Measurements from ENCODE around the gene SLC9A5. TPM values are rescaled to one million over a fixed set of nuclear protein-coding genes. Genes with fewer than 3 reads are reported as not detected.

Gene SLC9A5
- total RNA-seq, 4 donors from 2014 or later = 0.19 TPM; not detected in 3

DNA sequence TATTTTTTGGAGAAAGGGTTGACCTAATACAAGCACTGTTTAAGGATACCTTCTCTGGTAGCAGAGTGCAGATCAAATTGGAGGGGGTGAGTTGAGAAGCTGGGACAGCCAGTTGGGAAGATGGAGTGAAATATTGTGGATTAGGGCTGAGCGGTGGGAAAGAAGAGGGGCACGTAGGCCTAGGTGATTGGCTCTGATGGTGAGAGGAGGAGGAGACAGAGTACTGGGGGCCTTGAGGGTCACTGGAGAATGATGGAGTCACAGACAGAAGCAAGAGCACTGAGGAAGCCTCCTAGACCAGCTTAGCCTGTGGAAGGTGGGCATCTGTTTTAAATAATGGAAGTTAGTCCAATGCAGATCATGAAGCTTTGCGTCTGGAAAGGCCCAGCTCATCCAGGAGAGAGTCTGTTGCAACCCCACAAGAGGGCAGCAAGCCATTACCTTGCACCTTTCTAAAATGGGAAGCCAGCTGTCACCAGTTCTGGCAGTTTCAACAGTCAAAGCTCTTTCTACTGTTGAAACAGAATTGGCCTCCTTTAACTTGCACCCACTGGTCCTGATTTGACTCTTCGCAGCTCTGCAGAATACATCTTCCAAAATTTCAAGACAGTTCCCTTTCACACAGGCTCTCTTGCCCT lies 11.8 kb downstream of the SLC9A5 start:
- H3K4me3 ChIP-seq = no peak overlapping the region
- DNase-seq = no peak
- no peak overlapping the region for H3K27ac ChIP-seq
- 66 to 69% methylated on average over 4 of the region's 4 CpGs for WGBS, 2 donors
- H3K9me3 ChIP-seq = no peaks in the 10 kb centered on the region
- peak in 4 of 6 experiments; percentile 14 to 60 (median 48) for TF ChIP-seq CTCF (IDR thresholded peaks at IDR 0.05)
- TF ChIP-seq POLR2A (IDR thresholded peaks at IDR 0.05) = no peak
- intact Hi-C loops (cut with DNase I) = no loop called here
- H3K27me3 ChIP-seq = peaks cover 0 to 36% (median 0%) of the 10 kb centered on the region in 4 donors
- no peaks in the 10 kb centered on the region for H3K4me1 ChIP-seq
- H3K36me3 ChIP-seq = no peaks in the 10 kb centered on the region

- Histone ChIP-seq H3K4me3 (no peak overlapping the region), H3K9me3 (no peaks in the 10 kb centered on the region), H3K27ac (no peak overlapping the region), H3K36me3 (no peaks in the 10 kb centered on the region), H3K27me3 (peaks cover 0 to 17% (median 0%) of the 10 kb centered on the region in 4 donors), H3K4me1 (no peaks in the 10 kb centered on the region)
- 66 to 79% methylated on average over 3 of the region's 3 CpGs for WGBS, 2 donors
- intact Hi-C loops (cut with DNase I) = no loop called here
- DNase-seq = no peak
- TF ChIP-seq CTCF (IDR thresholded peaks at IDR 0.05) = no peak
- no peak for TF ChIP-seq POLR2A (IDR thresholded peaks at IDR 0.05)
Observed at GRCh38 chr16:67263201-67263600, 14.4 kb downstream of the SLC9A5 start.

GRCh38 chr16:67264277-67264676 lies 15.5 kb downstream of the SLC9A5 start:
- Histone ChIP-seq H3K27ac (no peak overlapping the region), H3K4me3 (no peak overlapping the region), H3K36me3 (no peaks in the 10 kb centered on the region), H3K27me3 (peaks cover 0 to 17% (median 0%) of the 10 kb centered on the region in 4 donors), H3K4me1 (no peaks in the 10 kb centered on the region), H3K9me3 (no peaks in the 10 kb centered on the region)
- DNase-seq = no peak
- TF ChIP-seq POLR2A (IDR thresholded peaks at IDR 0.05) (no peak), CTCF (IDR thresholded peaks at IDR 0.05) (no peak)
- intact Hi-C loops (cut with DNase I) = no loop called here
- 74% methylated on average over 8 of the region's 9 CpGs; no CpG with 5 or more reads in 1 of the 2 donors for WGBS, 2 donors

DNA sequence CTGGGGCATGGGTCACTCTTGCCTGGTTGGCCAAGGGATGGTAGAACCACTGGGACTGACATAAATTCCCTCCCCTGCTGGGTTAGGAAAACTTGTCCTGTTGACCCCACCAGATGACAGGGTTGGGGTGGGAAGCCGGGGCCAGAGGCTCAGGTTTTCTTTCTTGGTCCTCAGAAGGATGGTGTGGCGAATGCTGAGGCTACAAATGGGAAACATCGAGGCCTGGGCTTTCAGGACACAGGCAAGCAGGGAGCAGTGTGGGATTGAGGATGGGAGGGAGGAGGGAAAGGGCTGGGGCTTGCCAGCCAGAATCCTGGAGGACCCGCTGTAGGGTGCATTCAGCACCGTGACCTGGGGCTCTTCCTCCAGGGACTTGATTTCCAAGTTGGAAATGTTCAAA lies 16.1 kb downstream of the SLC9A5 start:
- Histone ChIP-seq H3K27me3 (peaks cover 0 to 17% (median 0%) of the 10 kb centered on the region in 4 donors), H3K27ac (no peak overlapping the region), H3K9me3 (no peaks in the 10 kb centered on the region), H3K4me1 (no peaks in the 10 kb centered on the region), H3K4me3 (no peak overlapping the region), H3K36me3 (no peaks in the 10 kb centered on the region)
- WGBS, 2 donors = 85 to 100% methylated on average over 1 to 4 of the region's 5 CpGs
- intact Hi-C loops (cut with DNase I) = no loop called here
- TF ChIP-seq CTCF (IDR thresholded peaks at IDR 0.05) = no peak
- TF ChIP-seq POLR2A (IDR thresholded peaks at IDR 0.05) = no peak
- DNase-seq = no peak

DNA sequence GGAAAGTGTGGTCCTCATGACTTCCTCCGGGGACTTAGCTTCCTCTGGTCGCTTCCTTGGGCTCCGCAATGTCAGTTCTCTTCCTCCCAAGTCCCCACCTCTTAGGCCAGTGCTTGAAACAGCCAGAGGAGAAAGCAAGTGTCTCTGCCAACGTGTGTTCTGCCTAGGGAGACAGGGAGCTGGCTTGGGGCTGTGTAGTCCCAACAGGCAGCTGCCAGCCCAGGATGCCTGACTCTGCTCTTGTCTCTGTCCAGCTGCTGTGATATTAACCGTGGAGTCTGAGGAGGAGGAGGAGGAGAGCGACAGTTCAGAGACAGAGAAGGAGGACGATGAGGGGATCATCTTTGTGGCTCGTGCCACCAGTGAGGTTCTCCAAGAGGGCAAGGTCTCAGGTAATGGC lies 17.1 kb downstream of the SLC9A5 start:
- no peaks in the 10 kb centered on the region for H3K9me3 ChIP-seq
- no peaks in the 10 kb centered on the region for H3K4me1 ChIP-seq
- peaks cover 0 to 17% (median 0%) of the 10 kb centered on the region in 4 donors for H3K27me3 ChIP-seq
- H3K36me3 ChIP-seq = no peaks in the 10 kb centered on the region
- 65 to 68% methylated on average over 7 to 8 of the region's 8 CpGs for WGBS, 2 donors
- TF ChIP-seq POLR2A (IDR thresholded peaks at IDR 0.05) (no peak), CTCF (IDR thresholded peaks at IDR 0.05) (no peak)
- intact Hi-C loops (cut with DNase I) = no loop called here
- no peak overlapping the region for H3K27ac ChIP-seq
- H3K4me3 ChIP-seq = no peak overlapping the region
- DNase-seq = no peak

Data from esophagus squamous epithelium (tissue), 5 donors.